VCaP (cell line): Measurements from ENCODE around the gene SPTLC3.

Source experiments
- H3K27ac ChIP-seq: fragments of 450-650 bp; 2 replicates; pipeline ENCODE4 v1.5.1; 2017
- TF ChIP-seq, protein P1 (sequence below): fragments of 450-650 bp; conservative IDR thresholded peaks from 2 replicates; pipeline ENCODE4 v1.5.1; 2017; ENCODE audit warnings: mild to moderate bottlenecking, moderate library complexity

The SPTLC3 gene

DNA sequence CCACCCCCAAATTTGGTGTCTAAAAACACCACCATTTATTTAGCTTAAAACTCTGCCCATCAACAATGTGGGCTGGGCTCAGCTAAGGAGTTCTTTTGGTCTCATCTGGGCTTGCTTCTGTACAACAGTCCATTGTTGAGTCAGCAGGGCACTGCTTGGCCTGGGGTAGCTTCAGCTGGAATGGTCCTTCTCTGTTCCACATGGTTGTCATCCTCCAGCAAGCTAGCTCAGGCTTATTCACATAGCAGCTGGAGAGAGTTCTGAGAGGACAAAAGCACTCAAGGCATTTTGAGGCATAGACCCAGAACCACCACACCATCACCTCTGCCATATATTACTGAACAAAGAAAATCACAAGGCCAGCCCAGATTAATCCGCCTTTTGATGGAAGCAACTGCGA, 116.7 kb downstream of the SPTLC3 start:
- TF ChIP-seq, protein P1, sequence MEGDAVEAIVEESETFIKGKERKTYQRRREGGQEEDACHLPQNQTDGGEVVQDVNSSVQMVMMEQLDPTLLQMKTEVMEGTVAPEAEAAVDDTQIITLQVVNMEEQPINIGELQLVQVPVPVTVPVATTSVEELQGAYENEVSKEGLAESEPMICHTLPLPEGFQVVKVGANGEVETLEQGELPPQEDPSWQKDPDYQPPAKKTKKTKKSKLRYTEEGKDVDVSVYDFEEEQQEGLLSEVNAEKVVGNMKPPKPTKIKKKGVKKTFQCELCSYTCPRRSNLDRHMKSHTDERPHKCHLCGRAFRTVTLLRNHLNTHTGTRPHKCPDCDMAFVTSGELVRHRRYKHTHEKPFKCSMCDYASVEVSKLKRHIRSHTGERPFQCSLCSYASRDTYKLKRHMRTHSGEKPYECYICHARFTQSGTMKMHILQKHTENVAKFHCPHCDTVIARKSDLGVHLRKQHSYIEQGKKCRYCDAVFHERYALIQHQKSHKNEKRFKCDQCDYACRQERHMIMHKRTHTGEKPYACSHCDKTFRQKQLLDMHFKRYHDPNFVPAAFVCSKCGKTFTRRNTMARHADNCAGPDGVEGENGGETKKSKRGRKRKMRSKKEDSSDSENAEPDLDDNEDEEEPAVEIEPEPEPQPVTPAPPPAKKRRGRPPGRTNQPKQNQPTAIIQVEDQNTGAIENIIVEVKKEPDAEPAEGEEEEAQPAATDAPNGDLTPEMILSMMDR, result no peak
- H3K27ac ChIP-seq, result no peak overlapping the region

DNA sequence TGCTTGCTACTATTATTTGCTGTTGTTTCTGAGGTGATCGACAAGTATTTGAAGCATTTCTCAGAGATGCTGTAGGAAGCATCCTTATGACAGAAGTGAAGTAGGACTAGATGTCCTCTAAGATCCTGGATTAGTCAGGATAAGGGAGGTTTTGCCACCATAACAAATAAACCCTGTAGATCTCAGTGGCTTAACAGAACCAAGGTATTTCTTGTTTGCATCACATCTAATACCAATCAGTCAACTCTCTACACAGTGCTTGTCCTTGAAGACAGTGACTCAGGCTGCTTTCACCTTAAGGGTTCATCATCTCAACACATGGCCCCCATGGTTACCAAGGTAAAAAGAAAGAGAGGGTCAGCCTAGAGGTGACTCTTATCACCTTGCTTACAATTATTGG, 119.4 kb downstream of the SPTLC3 start:
- TF ChIP-seq, protein P1, result no peak
- no peak overlapping the region for H3K27ac ChIP-seq

DNA sequence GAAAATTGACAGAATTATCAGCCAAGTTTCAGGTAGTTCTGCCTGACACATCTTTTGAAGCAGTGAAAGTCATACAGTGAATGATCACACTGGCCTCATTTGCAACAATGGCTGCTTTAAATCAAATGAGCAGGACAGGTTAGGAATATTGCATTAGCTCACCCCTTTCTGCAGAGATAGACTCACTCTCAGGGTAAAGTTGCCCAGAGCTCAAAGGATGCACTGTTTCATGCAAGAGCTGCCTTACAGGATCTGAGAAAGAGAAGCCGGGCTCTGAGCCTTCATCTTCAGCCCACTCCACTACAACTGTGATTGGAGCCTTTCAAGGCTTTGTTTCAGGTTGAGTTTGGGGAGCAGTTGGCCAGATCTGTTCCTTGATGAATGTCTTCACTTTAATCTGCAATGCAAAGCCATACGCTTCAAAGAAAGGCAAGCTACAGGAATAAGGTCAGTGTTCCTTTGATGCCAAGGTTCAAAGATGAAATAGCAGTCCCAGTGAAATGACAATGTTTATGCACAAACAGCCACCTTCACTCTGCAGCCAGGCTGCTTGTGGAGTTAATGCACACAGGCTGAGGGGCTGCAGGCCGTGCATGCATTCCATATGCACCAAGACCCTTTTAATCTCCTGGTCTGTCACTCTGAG, 121.4 kb downstream of the SPTLC3 start:
- TF ChIP-seq, protein P1, result no peak

DNA sequence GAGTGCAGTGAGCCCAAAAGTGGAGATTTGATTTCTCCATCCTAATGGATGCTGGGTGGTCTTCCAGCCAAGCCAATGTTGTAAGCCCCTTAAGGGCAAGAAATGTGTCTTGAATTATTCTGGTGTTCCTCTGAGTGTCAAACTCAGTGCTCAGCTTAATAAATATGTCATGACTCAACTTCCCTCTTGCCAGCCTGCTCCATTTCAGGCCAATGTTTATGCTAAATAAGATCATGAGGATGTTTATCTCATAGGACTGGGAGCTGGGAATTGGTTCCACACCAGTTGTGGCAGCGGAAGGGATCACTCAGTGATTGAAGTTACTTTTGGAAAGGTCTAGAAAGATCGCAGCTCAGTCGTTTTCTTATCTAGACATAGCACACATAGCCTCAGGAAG, 121.9 kb downstream of the SPTLC3 start:
- TF ChIP-seq, protein P1, result no peak
- no peak overlapping the region for H3K27ac ChIP-seq

More for the DNA sequence above, 121.4 kb downstream of the SPTLC3 start:
- no peak overlapping the region for H3K27ac ChIP-seq

DNA sequence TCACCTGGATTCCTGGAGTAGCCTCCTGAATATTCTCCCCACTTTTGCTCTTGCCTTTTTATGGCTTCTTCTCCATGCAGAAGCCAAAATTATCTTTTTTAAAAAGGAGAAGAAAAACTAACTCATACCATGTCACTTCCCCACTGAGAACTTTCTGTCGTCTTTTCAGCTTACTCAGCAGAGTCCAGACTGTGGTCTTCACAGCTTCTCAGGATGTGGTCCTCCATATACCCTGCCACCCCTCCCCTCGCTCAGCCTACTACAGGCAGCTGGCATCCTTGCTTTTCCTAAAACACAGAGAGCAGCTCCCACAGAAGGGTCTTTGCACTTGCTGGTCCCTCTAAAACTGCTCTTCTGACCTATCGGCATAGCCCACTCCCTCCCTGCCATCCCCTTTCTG, 122.9 kb downstream of the SPTLC3 start:
- no peak overlapping the region for H3K27ac ChIP-seq
- TF ChIP-seq, protein P1, result no peak

DNA sequence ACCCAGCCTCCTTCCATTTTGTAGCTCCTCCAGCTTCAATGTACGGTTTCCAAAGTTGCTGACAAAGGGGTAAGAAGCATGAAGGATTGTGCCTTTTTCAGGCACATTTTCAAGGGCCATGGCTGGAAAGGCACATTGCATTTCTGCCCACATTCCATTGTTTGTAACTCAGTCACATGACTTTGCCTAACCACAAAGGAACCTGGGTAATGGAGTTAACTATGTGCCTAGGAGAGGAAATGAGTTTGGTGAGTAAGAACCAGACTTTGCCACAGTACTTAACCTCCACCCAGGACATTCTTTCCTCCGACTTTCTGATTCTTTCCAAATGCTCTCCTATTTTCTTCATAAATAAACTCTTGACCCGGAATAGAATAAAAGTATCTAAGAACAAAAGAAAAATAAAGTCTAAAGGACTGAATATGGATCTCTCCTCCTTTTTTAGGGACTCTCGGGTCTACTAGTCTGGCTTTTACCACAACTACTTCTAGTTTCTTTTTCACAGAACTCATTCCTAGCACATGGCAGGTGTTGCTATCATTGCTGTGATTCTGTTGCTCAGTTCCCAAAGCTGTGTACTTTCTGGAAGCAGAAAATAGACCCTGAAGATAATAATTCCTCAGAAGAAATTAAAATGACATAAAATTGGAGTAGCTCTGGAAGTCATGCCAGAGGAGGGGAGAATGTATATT, 130.8 kb downstream of the SPTLC3 start:
- TF ChIP-seq, protein P1, result no peak
- no peak overlapping the region; the same call in 1 of the 2 replicates for H3K27ac ChIP-seq

DNA sequence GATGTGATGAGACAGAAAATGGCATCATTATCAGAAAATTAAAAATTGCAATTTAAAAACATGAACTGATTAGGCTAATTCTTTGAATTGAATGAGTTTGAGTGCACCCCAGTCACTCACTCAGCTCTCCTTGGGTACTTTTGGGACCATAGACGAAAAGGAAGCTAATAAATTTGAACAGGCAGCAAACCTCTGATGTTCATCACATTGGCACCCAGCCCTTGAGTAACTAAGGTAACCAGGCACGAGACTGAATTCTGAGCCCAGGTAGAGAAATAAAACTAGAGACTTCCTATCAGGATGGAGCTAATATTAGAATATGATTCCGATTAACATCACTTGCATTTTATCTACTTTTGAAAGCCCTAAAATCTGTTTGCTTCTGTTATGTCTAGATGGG, 131.4 kb downstream of the SPTLC3 start:
- H3K27ac ChIP-seq, result no peak overlapping the region; the same call in 1 of the 2 replicates
- TF ChIP-seq, protein P1, result no peak
